HUES6 (cell line): ENCODE measurements around the gene LCORL.

Experiments
- H3K27ac ChIP-seq: 2 replicates; pipeline ENCODE4 v1.7.0; 2013; ENCODE audit warnings: low read depth, mild to moderate bottlenecking, low read length, inconsistent platforms
- H3K27me3 ChIP-seq: 2 replicates; pipeline ENCODE4 v1.6.1; 2013; ENCODE audit warnings: low read length; ENCODE audit not compliant: control insufficient read depth, insufficient read depth
- H3K36me3 ChIP-seq: 2 replicates; pipeline ENCODE4 v1.6.1; 2013; ENCODE audit warnings: low read length; ENCODE audit not compliant: control insufficient read depth, insufficient read depth
- H3K4me1 ChIP-seq: 2 replicates; pipeline ENCODE4 v1.6.1; 2013; ENCODE audit warnings: low read length; ENCODE audit not compliant: control insufficient read depth, insufficient read depth
- H3K4me3 ChIP-seq: 2 replicates; pipeline ENCODE4 v1.5.1; 2013; ENCODE audit warnings: low read depth, low read length
- H3K9ac ChIP-seq: one replicate; pipeline ENCODE4 v1.6.1; 2013; ENCODE audit warnings: mild to moderate bottlenecking, low read length
- H3K9me3 ChIP-seq: 2 replicates; pipeline ENCODE4 v1.6.1; 2013; ENCODE audit warnings: low read depth, low read length; ENCODE audit not compliant: control insufficient read depth, insufficient read depth

Gene LCORL

GRCh38 chr4:17811078-17811603 is 210.4 kb downstream of the LCORL start:
- peaks cover 30% of the 10 kb centered on the region for H3K36me3 ChIP-seq
- H3K27me3 ChIP-seq: no peaks in the 10 kb centered on the region
- H3K27ac ChIP-seq: peak overlapping the region; percentile 81; the same call in 1 of the 2 replicates
- H3K4me3 ChIP-seq: peak overlapping the region; percentile 94
- H3K4me1 ChIP-seq: peaks cover 13% of the 10 kb centered on the region
- H3K9me3 ChIP-seq: no peaks in the 10 kb centered on the region
- peak overlapping the region; percentile 100 for H3K9ac ChIP-seq

GRCh38 chr4:17810260-17811077 is 211.1 kb downstream of the LCORL start, which contains the start of the genes DCAF16 and NCAPG:
Gene DCAF16, minus strand, starts transcription at chr4:17810757. Its CDS starts 6,616 bp downstream, at chr4:17804141.
Gene NCAPG, plus strand, starts transcription at chr4:17810979. Its CDS starts 99 bp downstream, at chr4:17811078.
- Histone ChIP-seq H3K9ac (peak within 1 kb of the TSS; percentile 100), H3K9me3 (no peaks in the 10 kb centered on the region), H3K4me3 (peak within 1 kb of the TSS; percentile 94), H3K27me3 (no peaks in the 10 kb centered on the region), H3K27ac (peak within 1 kb of the TSS; percentile 88), H3K36me3 (peaks cover 30% of the 10 kb centered on the region), H3K4me1 (peaks cover 13% of the 10 kb centered on the region)

- Histone ChIP-seq H3K9ac (peak overlapping the region; percentile 99), H3K27ac (peak overlapping the region; percentile 88; the same call in 1 of the 2 replicates), H3K4me1 (peaks cover 13% of the 10 kb centered on the region), H3K36me3 (peaks cover 30% of the 10 kb centered on the region), H3K27me3 (no peaks in the 10 kb centered on the region), H3K9me3 (no peaks in the 10 kb centered on the region), H3K4me3 (peak overlapping the region; percentile 94)
Measured at GRCh38 chr4:17809667-17810066, 211.9 kb downstream of the LCORL start.

- Histone ChIP-seq H3K36me3 (peaks cover 44% of the 10 kb centered on the region), H3K4me1 (peaks cover 13% of the 10 kb centered on the region), H3K27ac (no peak overlapping the region), H3K9me3 (no peaks in the 10 kb centered on the region), H3K27me3 (no peaks in the 10 kb centered on the region), H3K9ac (no peak overlapping the region), H3K4me3 (peak overlapping the region; percentile 94; the same call in 1 of the 2 replicates)
Measured at GRCh38 chr4:17807446-17807845, 214.1 kb downstream of the LCORL start.

- Histone ChIP-seq H3K4me1 (peaks cover 13% of the 10 kb centered on the region), H3K27ac (no peak overlapping the region), H3K27me3 (no peaks in the 10 kb centered on the region), H3K9me3 (no peaks in the 10 kb centered on the region), H3K9ac (no peak overlapping the region), H3K4me3 (no peak overlapping the region), H3K36me3 (peaks cover 56% of the 10 kb centered on the region)
Measured at GRCh38 chr4:17805580-17806155, 215.9 kb downstream of the LCORL start.

- H3K4me1 ChIP-seq: no peaks in the 10 kb centered on the region
- H3K9ac ChIP-seq: no peak overlapping the region
- no peaks in the 10 kb centered on the region for H3K9me3 ChIP-seq
- H3K27ac ChIP-seq: no peak overlapping the region
- H3K27me3 ChIP-seq: no peaks in the 10 kb centered on the region
- peaks cover 25% of the 10 kb centered on the region for H3K36me3 ChIP-seq
- no peak overlapping the region for H3K4me3 ChIP-seq
Measured at GRCh38 chr4:17797808-17798207, 223.7 kb downstream of the LCORL start.

GRCh38 chr4:17794730-17795129 is 226.8 kb downstream of the LCORL start:
- H3K27ac ChIP-seq: no peak overlapping the region
- H3K36me3 ChIP-seq: peaks cover 5% of the 10 kb centered on the region; the same call in 1 of the 2 replicates
- H3K9me3 ChIP-seq: no peaks in the 10 kb centered on the region
- no peaks in the 10 kb centered on the region for H3K4me1 ChIP-seq
- H3K27me3 ChIP-seq: no peaks in the 10 kb centered on the region
- no peak overlapping the region for H3K4me3 ChIP-seq
- H3K9ac ChIP-seq: no peak overlapping the region
